ENCODE measurements around the gene WWC2. TPM values are rescaled to one million over a fixed set of nuclear protein-coding genes. Genes with fewer than 3 reads are reported as not detected.

Gene WWC2
- total RNA-seq, 2 experiments from 2014 or later = 0.91 to 1.2 TPM

GRCh38 chr4:183154701-183155391, 55.8 kb downstream of the WWC2 start:
- ATAC-seq (ENCODE audit: low read depth) (no peak), DNase-seq (no peak)
- Mint-ChIP-seq H3K27ac (no peak overlapping the region), H3K4me3 (no peak overlapping the region), H3K27me3 (no peaks in the 10 kb centered on the region), H3K4me1 (no peaks in the 10 kb centered on the region), H3K9me3 (no peaks in the 10 kb centered on the region), H3K36me3 (no peaks in the 10 kb centered on the region)
- POLR2A ChIA-PET = no interaction called here

GRCh38 chr4:183155450-183156184, 56.6 kb downstream of the WWC2 start:
- DNase-seq (no peak), ATAC-seq (ENCODE audit: low read depth) (no peak)
- no peaks in the 10 kb centered on the region for H3K27me3 Mint-ChIP-seq
- no peaks in the 10 kb centered on the region for H3K36me3 Mint-ChIP-seq
- POLR2A ChIA-PET = no interaction called here
- H3K4me3 Mint-ChIP-seq = no peak overlapping the region
- no peaks in the 10 kb centered on the region for H3K4me1 Mint-ChIP-seq
- no peak overlapping the region for H3K27ac Mint-ChIP-seq
- no peaks in the 10 kb centered on the region for H3K9me3 Mint-ChIP-seq

GRCh38 chr4:183157215-183157614, 58.2 kb downstream of the WWC2 start:
- H3K27ac Mint-ChIP-seq = no peak overlapping the region
- POLR2A ChIA-PET = no interaction called here
- no peaks in the 10 kb centered on the region for H3K9me3 Mint-ChIP-seq
- no peaks in the 10 kb centered on the region for H3K4me1 Mint-ChIP-seq
- no peaks in the 10 kb centered on the region for H3K27me3 Mint-ChIP-seq
- no peak overlapping the region for H3K4me3 Mint-ChIP-seq
- no peaks in the 10 kb centered on the region for H3K36me3 Mint-ChIP-seq
- DNase-seq = no peak
- no peak for ATAC-seq (ENCODE audit: low read depth)

- no peaks in the 10 kb centered on the region for H3K9me3 Mint-ChIP-seq
- no peak overlapping the region for H3K4me3 Mint-ChIP-seq
- no peak for ATAC-seq (ENCODE audit: low read depth)
- no peaks in the 10 kb centered on the region for H3K27me3 Mint-ChIP-seq
- POLR2A ChIA-PET = no interaction called here
- no peak for DNase-seq
- H3K4me1 Mint-ChIP-seq = no peaks in the 10 kb centered on the region
- H3K27ac Mint-ChIP-seq = no peak overlapping the region
- no peaks in the 10 kb centered on the region for H3K36me3 Mint-ChIP-seq
These were observed 59.0 kb downstream of the WWC2 start for GRCh38 chr4:183158062-183158461.

- POLR2A ChIA-PET = no interaction called here
- no peak for DNase-seq
- H3K27me3 Mint-ChIP-seq = no peaks in the 10 kb centered on the region
- H3K4me3 Mint-ChIP-seq = no peak overlapping the region
- H3K4me1 Mint-ChIP-seq = no peaks in the 10 kb centered on the region
- H3K36me3 Mint-ChIP-seq = no peaks in the 10 kb centered on the region
- H3K9me3 Mint-ChIP-seq = no peaks in the 10 kb centered on the region
- no peak overlapping the region for H3K27ac Mint-ChIP-seq
- no peak for ATAC-seq (ENCODE audit: low read depth)
These were observed 62.6 kb downstream of the WWC2 start for GRCh38 chr4:183161630-183162029.

GRCh38 chr4:183163135-183163534, 64.1 kb downstream of the WWC2 start:
- H3K27ac Mint-ChIP-seq = no peak overlapping the region
- ATAC-seq (ENCODE audit: low read depth) = no peak
- POLR2A ChIA-PET = no interaction called here

GRCh38 chr4:183164963-183165362, 65.9 kb downstream of the WWC2 start:
- no peak for DNase-seq
- Mint-ChIP-seq H3K9me3 (no peaks in the 10 kb centered on the region), H3K27ac (no peak overlapping the region), H3K27me3 (no peaks in the 10 kb centered on the region), H3K4me1 (no peaks in the 10 kb centered on the region), H3K4me3 (no peak overlapping the region), H3K36me3 (no peaks in the 10 kb centered on the region)
- POLR2A ChIA-PET = no interaction called here
- no peak for ATAC-seq (ENCODE audit: low read depth)

More at GRCh38 chr4:183163135-183163534, 64.1 kb downstream of the WWC2 start:
- Mint-ChIP-seq H3K36me3 (no peaks in the 10 kb centered on the region), H3K4me1 (no peaks in the 10 kb centered on the region), H3K9me3 (no peaks in the 10 kb centered on the region), H3K27me3 (no peaks in the 10 kb centered on the region), H3K4me3 (no peak overlapping the region)
- DNase-seq = no peak

GRCh38 chr4:183165376-183165775, 66.3 kb downstream of the WWC2 start:
- POLR2A ChIA-PET = no interaction called here
- Mint-ChIP-seq H3K27ac (no peak overlapping the region), H3K9me3 (no peaks in the 10 kb centered on the region), H3K4me3 (no peak overlapping the region), H3K27me3 (no peaks in the 10 kb centered on the region), H3K4me1 (no peaks in the 10 kb centered on the region), H3K36me3 (no peaks in the 10 kb centered on the region)
- DNase-seq = no peak
- no peak for ATAC-seq (ENCODE audit: low read depth)

GRCh38 chr4:183170894-183171293, 71.8 kb downstream of the WWC2 start:
- POLR2A ChIA-PET = no interaction called here
- no peak for ATAC-seq (ENCODE audit: low read depth)
- H3K4me3 Mint-ChIP-seq = no peak overlapping the region
- H3K4me1 Mint-ChIP-seq = no peaks in the 10 kb centered on the region
- H3K36me3 Mint-ChIP-seq = no peaks in the 10 kb centered on the region
- H3K27ac Mint-ChIP-seq = no peak overlapping the region
- H3K9me3 Mint-ChIP-seq = no peaks in the 10 kb centered on the region
- H3K27me3 Mint-ChIP-seq = peaks cover 2% of the 10 kb centered on the region
- no peak for DNase-seq

GRCh38 chr4:183171484-183172267, 72.6 kb downstream of the WWC2 start:
- Mint-ChIP-seq H3K27ac (no peak overlapping the region), H3K9me3 (no peaks in the 10 kb centered on the region), H3K27me3 (peaks cover 2% of the 10 kb centered on the region), H3K4me1 (no peaks in the 10 kb centered on the region), H3K36me3 (no peaks in the 10 kb centered on the region), H3K4me3 (no peak overlapping the region)
- ATAC-seq (ENCODE audit: low read depth) (no peak), DNase-seq (no peak)
- POLR2A ChIA-PET = no interaction called here

GRCh38 chr4:183172881-183173280, 73.8 kb downstream of the WWC2 start:
- H3K9me3 Mint-ChIP-seq = no peaks in the 10 kb centered on the region
- POLR2A ChIA-PET = no interaction called here
- DNase-seq (no peak), ATAC-seq (ENCODE audit: low read depth) (no peak)
- no peaks in the 10 kb centered on the region for H3K36me3 Mint-ChIP-seq
- H3K4me1 Mint-ChIP-seq = no peaks in the 10 kb centered on the region
- no peak overlapping the region for H3K27ac Mint-ChIP-seq
- no peak overlapping the region for H3K4me3 Mint-ChIP-seq
- peaks cover 2% of the 10 kb centered on the region for H3K27me3 Mint-ChIP-seq

GRCh38 chr4:183173580-183174526, 74.8 kb downstream of the WWC2 start:
- Mint-ChIP-seq H3K27me3 (peaks cover 2% of the 10 kb centered on the region), H3K36me3 (no peaks in the 10 kb centered on the region), H3K9me3 (no peaks in the 10 kb centered on the region), H3K4me3 (no peak overlapping the region), H3K27ac (no peak overlapping the region), H3K4me1 (peaks cover 2% of the 10 kb centered on the region)
- POLR2A ChIA-PET = no interaction called here
- no peak for DNase-seq
- ATAC-seq (ENCODE audit: low read depth) = no peak

GRCh38 chr4:183175631-183176232, 76.7 kb downstream of the WWC2 start:
- Mint-ChIP-seq H3K4me1 (peaks cover 4% of the 10 kb centered on the region), H3K27me3 (peaks cover 3% of the 10 kb centered on the region), H3K4me3 (no peak overlapping the region), H3K27ac (no peak overlapping the region), H3K36me3 (no peaks in the 10 kb centered on the region), H3K9me3 (no peaks in the 10 kb centered on the region)
- no peak for ATAC-seq (ENCODE audit: low read depth)
- no peak for DNase-seq
- POLR2A ChIA-PET = no interaction called here
